Fibroblast of skin of left quadriceps (primary cell): ENCODE data around the gene HIRA.
A peak's percentile ranks its signal among the peaks of the same experiment; 100 is the strongest.
"Not testable (repeated sequence)": the region's sequence is repeated elsewhere in the genome, so short reads cannot be mapped to it uniquely, and the experiment has no call there.

Source experiments
- DNase-seq, 2 experiments: peaks; one replicate each; pipeline ENCODE4 v3.0.0-alpha.2; 2013; ENCODE audit warnings: low read depth in 2 of 2

Gene HIRA

GRCh38 chr22:19443544-19444211, 12.1 kb upstream of the HIRA start:
- no peak for DNase-seq

DNA sequence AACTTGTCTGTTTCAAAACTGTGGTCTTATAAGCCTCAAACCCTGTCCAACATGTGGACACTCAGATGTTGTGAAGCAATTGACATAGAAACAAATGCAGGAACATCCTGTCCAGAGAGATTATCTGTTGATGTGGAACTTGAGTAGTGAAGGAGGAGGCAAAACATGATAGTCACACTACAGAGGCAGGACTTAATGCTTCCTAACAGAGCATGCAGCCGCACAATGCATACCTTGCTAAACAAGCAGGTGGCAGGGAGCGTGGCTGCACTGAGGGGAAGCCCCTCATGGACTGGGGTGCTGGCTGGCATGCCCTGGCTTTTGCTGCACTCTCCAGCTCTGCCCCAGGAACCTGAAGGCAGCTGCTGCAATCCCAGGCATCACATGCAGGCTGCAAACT, 10.6 kb upstream of the HIRA start:
- DNase-seq = no peak

GRCh38 chr22:19440411-19441195, 9.1 kb upstream of the HIRA start:
- DNase-seq = no peak

- no peak for DNase-seq
These were observed 6.8 kb upstream of the HIRA start for GRCh38 chr22:19438298-19438697.

- DNase-seq = not testable (repeated sequence)
These were observed 5.1 kb upstream of the HIRA start for GRCh38 chr22:19436444-19437161.

- DNase-seq = no peak
These were observed 3.5 kb upstream of the HIRA start for GRCh38 chr22:19434829-19435580.

GRCh38 chr22:19434401-19434800, 2.9 kb upstream of the HIRA start:
- DNase-seq = no peak

DNA sequence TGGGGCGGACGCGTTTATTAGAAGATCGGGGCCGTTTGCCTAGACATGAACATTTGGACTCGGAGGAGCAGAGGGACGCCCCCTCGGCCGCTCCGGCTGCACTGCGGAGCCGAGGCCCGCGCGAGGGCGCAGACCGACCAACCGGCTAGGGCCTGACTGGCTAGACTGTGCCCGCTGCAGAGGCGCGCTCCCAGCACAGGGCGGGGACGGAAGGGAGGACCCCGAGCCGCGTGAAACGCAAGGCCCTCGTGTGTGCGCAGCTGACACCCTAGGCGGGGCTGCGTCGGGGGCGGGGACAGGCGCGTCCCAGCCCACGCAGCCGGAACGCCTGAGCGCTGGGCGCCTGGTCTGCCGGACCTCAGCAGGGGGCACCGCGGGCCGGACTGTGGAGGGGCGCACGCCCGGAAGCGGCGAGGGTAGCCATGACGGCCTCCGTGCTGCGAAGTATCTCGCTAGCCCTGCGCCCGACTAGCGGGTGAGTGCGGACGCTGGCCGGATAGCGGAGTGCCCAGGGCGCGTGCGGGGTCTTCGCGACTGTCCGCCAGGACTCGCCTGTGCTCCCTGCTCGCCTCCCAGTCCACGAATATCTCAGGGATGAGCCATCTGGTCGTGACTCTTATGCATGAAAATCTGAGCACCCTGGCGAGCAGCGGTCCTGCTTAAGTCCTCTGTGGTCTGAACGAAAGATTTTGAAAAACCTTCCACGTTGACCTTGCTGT, 759 bp upstream of the HIRA start, which contains the start of gene MRPL40:
Gene MRPL40 (plus strand): TSS at position 413 of the 719 bp plus-strand sequence. CDS start 10 bp downstream, at position 423.
- DNase-seq = peak; percentile 80 to 82

DNA sequence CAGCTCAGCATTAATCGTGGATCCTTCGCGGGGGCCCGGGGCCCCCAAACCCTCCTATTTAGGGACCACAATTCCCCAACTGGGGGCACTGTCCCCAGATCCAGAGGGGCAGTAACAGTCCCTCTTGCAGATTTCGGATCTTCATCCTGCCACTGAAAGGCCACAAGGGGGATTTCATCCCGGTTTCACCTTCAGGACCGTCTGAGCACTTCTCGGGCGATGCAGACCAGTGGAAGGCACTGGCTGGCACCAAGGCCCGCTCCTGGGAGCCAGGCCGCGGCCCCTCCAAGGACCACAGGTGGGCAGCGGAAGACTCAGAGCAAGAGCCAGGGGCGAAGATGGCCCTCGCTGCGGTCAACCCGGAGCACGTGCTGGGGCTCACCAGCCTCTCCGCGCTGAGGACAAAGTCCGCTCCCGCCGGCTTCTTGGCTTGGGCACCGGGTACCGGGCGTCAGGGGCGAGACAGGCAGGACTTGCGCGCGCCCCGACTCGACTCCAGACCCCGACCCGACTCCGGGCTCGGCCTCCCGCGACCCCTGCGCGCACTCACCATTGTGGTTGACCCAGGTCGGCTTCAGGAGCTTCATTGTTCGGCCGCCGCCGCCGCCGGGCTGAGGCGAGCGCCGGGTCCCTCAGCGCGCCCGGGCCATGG, 517 bp downstream of the HIRA start:
- DNase-seq = no peak

- DNase-seq = peak in 1 of 2 experiments; percentile 43
These were observed 1.3 kb downstream of the HIRA start for GRCh38 chr22:19429950-19430889.

DNA sequence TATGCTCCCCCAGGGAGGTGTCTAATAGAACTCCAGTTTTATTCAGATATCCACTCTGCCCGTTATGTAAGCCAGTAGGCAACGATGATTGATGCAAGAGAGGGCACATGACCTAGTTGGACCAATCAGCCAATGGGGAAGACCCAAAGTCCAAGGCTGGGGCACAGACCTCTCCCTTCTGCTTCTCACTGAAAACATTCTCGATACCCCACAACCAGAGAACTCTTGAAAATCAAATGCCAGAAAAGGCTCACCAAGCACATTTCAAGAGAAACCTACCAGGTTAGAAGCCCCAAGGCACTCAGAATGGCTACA, 7.4 kb downstream of the HIRA start:
- DNase-seq = no peak

DNA sequence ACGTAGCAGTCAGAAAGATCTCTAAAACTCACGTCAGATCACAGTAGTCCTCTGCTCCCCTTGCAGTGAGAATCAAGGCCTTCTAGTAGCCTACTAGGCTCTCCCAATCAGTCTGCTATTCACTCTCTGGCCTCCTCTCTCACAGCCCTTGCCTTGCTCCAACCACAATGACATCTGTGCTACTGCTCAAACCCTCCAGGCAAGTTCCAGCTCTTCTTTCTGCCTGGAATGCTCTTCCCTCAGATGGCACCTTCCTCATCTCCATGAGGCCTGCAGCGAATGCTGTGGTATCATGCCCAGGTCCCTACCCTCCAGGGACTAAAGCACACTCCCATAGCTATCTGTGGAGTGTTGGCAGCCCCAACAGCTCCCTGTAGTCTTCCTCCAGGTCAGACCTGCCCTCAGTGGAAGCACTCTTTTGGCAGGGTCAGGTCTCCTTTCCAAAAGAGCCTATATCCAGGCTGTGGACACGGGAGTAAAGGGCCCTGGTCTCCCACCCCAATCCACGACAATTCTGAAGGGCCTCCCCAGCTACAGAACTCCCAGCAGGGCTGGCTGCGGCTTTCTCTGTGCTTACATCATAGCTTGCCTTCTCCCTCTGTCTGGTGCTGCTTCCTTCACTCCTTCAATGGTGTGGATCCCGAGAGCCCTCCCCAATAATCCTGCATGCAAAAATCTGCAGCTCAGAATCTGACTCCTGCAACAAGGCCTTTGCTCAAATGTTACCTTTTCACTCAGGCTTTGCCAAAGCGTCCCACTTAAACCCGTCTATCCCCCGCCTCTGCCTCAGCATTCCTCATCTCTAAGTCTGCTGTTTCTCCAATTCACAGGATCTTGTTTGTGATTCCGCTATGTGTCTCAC, 8.9 kb downstream of the HIRA start:
- no peak for DNase-seq

- DNase-seq = no peak
These were observed 11.2 kb downstream of the HIRA start for GRCh38 chr22:19420321-19420720.

- no peak for DNase-seq
These were observed 11.9 kb downstream of the HIRA start for GRCh38 chr22:19419464-19420178.

DNA sequence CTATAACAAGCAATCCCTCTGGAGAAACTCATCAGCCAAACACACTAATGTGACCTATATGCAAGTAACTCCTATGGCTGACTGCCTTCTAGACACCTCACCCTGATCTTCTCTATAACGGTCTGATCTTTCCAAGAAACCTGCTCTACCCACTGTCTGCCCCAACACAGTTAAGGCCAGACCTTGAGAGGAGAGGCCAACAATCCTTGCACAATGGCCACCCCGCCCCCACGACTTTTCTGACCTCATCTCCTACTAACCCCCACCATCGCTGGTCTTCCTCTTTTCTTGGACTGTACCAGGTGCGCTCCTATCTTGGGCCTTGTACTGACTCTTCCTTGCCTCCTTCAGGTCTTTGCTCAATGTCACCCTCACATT, 12.5 kb downstream of the HIRA start:
- no peak for DNase-seq

GRCh38 chr22:19412923-19413322, 18.6 kb downstream of the HIRA start:
- DNase-seq = no peak

DNA sequence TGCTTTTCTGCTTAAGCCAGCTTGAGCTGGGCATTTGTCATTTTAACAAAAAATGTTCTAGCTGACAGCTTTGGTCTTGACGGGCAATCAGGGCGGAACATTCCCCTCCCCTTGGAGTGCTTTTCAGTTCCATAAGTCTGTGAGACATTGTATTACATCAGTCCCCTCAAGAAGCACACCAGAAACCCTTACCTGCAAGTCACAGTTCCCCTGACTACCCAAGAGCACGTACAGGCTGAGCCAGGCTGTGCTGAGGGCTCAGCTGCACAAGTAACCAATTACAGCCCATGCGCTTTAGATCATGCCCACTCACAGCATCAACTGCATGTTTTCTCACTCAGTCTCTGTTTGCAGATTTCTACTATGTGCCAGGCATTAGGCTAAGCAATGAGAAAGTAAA, 19.1 kb downstream of the HIRA start:
- no peak for DNase-seq

DNA sequence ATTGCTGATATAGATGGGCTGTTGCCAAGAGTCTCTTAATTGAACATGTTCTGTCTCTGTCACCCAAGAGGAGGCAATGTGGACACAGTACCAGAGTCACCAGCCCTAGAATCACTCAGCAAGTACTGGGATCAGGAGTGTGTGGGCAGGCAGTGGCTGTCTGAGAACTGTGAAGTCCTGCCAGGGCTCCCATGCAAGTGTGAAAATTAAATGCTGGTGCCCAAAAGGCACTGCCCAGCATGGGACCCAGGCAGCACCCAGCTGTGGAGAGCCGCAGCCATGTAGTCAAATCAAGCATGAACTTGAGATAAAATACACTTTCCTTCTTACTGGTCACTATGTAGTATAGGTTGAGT, 19.9 kb downstream of the HIRA start:
- DNase-seq = no peak
